Measurements from ENCODE around the gene BAG5.

The BAG5 gene

DNA sequence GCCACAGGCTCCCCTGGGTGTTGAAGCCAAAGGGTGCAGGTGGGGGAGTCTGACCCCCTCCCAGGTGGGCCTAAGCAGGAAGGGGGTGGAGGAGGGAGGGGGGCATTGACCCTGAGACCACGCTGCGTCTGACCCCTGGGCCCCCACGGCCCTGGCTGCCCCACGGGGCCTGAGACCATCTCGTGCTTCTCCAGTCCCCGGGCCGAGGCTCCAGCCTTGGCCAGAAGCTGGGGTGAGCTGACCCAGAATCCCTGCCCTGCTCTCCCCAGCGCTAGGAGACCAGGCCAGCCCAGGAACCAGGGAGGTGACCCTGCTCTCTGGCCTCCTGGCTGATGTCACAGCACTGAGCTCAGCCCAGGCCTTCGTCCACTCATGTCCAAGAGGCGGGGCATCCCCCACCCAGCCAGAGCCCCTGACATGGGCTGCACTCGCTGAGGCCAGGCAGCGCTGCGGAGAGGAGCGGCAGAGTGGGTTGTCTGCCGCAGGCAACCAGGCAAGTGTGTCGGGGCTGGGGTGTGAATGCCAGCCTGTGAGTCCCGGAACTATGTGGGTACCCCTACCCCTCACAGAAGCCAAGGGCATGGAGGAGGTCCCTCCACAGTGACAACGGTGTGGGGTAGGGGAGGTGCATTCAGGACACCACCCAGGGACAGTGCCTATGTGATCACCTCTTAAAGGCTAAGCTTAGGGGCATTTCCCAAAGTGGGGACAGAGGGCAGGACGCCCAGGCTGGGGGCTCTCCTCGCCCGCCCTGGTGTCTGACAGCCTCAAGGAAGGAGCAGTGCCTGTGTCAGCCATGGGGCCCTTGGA lies 27.2 kb downstream of the BAG5 start:
- Mint-ChIP-seq H3K4me1 (peaks cover 17% of the 10 kb centered on the region), H3K9me3 (no peaks in the 10 kb centered on the region), H3K27ac (no peak overlapping the region), H3K36me3 (peaks cover 15% of the 10 kb centered on the region), H3K4me3 (no peak overlapping the region), H3K27me3 (no peaks in the 10 kb centered on the region)
- ATAC-seq: no peak

DNA sequence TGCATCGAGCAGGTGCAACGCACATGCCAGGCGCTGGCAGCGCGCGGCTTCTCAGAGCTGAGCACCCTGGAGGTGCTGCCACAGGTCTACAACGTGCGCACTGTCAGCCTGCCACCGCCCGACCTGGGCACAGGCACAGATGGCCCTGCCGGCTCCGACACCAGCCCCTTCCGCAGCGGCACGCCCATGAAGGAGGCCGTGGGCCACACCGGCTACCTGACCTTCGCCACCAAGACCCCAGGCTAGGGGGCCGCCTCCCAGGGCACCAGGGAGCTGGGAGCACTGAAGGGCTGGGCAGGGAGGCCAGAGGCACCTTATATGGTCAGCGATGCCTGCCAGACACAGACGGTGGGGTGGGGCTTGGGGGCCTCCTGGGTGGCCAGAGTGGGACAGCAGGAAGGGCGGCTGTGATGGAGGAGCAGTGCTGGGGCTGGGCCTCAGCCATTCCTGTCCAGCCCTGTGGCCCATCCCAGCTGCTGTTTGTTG lies 27.8 kb downstream of the BAG5 start:
- H3K9me3 Mint-ChIP-seq: no peaks in the 10 kb centered on the region
- H3K27ac Mint-ChIP-seq: no peak overlapping the region
- ATAC-seq: no peak
- no peaks in the 10 kb centered on the region for H3K27me3 Mint-ChIP-seq
- peaks cover 15% of the 10 kb centered on the region for H3K36me3 Mint-ChIP-seq
- H3K4me3 Mint-ChIP-seq: no peak overlapping the region
- peaks cover 24% of the 10 kb centered on the region for H3K4me1 Mint-ChIP-seq

GRCh38 chr14:103533999-103534575 lies 28.4 kb downstream of the BAG5 start:
- Mint-ChIP-seq H3K27me3 (no peaks in the 10 kb centered on the region), H3K27ac (no peak overlapping the region), H3K4me1 (peaks cover 28% of the 10 kb centered on the region), H3K4me3 (no peak overlapping the region), H3K9me3 (no peaks in the 10 kb centered on the region), H3K36me3 (peaks cover 15% of the 10 kb centered on the region)
- ATAC-seq: no peak

DNA sequence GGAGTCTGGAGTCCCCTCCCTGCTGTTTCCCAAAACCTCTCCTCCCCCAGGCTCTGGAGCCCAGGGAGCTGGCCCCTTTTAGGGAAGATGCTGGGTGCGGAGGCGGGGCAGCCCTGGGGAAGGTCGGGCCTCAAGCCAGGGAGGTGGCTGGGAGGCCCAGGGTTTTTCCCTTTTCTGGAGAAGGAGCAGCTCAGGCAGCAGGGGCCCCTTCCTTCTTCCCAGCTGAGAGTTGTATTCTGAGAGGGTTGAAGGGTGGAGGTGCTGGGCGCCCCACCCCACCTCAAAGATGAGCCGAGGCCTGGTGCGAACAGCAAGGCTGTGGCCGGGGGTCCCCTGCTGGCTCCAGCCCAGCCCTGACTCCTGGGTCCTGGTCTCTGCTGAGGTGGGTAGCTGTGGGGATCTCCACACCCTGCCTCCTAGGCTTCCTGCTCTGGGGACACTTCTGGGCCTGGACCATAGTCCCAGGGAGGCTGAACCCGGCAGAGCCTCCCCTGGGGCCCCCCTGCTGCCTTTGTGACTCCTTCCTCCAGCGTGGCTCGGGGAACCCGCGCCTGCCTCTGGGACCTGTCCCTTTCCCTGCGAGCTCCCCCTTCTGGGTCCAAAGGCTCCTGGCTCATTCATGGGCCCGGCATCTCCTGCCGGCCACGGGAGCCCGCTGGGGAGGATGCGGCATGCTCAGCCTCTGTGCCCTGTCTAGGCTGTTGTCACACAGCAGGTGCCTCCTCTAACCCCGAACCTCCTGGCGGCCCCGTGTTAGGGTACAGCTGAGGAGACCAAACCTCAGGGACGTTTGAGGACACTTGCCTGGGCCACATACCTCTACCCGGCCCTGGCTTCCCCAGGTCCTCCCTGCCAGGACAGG lies 29.1 kb downstream of the BAG5 start:
- H3K4me3 Mint-ChIP-seq: no peak overlapping the region
- no peak for ATAC-seq
- peaks cover 33% of the 10 kb centered on the region for H3K4me1 Mint-ChIP-seq

DNA sequence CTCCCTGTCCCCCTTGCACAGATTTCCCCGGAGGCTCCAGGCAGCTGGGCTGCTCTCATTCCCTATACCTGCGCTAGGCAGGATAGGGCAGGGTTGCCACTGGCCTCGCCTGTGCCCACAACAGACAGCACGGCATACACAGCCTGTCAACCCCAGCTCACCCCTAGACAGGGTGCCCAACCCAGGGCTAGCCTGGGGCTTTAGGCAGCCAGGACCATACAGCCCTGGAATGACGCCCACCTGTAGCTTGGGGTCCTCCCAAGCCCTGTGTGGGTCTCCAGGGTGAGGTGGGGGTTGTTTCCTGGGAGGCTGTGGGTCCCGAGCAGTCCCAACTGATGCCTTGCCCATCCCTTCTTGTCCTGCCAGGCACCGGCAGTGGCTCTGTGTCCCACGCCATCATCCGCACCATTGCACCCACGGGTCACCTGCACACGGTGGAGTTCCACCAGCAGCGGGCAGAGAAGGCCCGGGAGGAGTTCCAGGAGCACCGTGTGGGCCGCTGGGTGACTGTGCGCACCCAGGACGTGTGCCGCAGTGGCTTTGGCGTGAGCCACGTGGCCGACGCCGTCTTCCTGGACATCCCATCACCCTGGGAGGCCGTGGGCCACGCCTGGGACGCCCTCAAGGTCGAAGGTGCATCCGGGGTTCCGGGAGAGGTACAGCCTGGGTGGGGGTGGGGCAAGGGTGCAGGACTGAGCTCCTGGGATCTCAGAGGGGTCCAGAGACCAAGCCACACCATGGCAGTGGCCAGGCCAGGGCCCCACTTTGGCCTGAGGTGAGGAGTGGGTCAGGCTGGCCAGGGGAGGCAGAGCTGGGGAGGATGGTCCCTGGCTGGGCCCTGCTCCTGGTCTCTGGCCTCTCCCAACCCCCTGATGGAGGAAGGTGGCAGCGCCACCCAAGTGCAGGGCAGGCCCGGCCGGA lies 30.0 kb downstream of the BAG5 start:
- Mint-ChIP-seq H3K36me3 (peaks cover 15% of the 10 kb centered on the region), H3K27ac (no peak overlapping the region), H3K4me3 (no peak overlapping the region)

More for the DNA sequence above, 29.1 kb downstream of the BAG5 start:
- no peaks in the 10 kb centered on the region for H3K9me3 Mint-ChIP-seq
- no peaks in the 10 kb centered on the region for H3K27me3 Mint-ChIP-seq
- no peak overlapping the region for H3K27ac Mint-ChIP-seq
- H3K36me3 Mint-ChIP-seq: peaks cover 15% of the 10 kb centered on the region

DNA sequence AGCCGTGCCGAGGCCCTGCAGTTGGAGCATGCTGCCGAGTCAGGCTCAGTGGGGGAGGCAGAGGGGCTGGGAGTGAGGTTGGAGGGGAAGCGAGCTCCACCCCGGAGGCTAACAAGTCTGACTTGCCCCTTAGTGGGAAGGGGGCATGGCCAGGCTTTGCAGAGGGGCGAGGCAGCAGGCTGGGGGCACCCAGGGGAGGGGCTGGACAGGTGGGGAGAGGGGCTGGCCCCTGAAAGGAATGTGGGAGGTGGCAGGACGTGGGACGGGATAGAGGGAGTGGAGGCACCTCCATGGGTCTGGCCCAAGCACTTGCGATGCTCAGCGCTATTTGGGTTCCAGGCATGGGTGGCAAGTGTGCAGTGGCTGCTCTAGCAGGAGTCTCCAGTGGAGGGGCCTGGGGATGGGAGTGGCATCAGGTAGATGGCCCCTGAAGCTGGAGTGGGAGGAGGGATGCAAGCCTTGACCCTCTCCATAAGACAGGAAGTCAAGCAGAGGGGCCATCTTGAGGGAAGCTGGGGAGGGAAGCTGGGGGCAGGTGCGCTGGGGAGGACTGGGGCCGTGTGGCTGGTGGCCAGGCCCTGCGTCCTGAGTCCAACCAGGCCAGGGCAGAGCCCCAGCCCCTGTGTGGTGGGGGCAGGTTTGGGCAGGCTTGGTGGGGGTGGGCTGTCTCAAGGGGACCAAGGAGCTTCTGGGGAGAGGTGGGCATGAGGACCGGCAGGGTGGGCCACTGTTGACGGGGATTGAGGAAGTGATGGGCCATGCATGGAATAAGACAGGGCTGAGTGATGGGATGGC lies 30.8 kb downstream of the BAG5 start:
- peaks cover 10% of the 10 kb centered on the region for H3K36me3 Mint-ChIP-seq
- no peak for ATAC-seq
- no peak overlapping the region for H3K4me3 Mint-ChIP-seq
- no peaks in the 10 kb centered on the region for H3K9me3 Mint-ChIP-seq
- H3K4me1 Mint-ChIP-seq: peaks cover 51% of the 10 kb centered on the region
- peak overlapping the region; percentile 39 for H3K27ac Mint-ChIP-seq
- no peaks in the 10 kb centered on the region for H3K27me3 Mint-ChIP-seq

More for the DNA sequence above, 30.0 kb downstream of the BAG5 start:
- Mint-ChIP-seq H3K9me3 (no peaks in the 10 kb centered on the region), H3K27me3 (no peaks in the 10 kb centered on the region), H3K4me1 (peaks cover 42% of the 10 kb centered on the region)
- ATAC-seq: no peak

- no peak overlapping the region for H3K4me3 Mint-ChIP-seq
- H3K27me3 Mint-ChIP-seq: no peaks in the 10 kb centered on the region
- H3K27ac Mint-ChIP-seq: peak overlapping the region; percentile 39
- ATAC-seq: no peak
- peaks cover 10% of the 10 kb centered on the region for H3K36me3 Mint-ChIP-seq
- no peaks in the 10 kb centered on the region for H3K9me3 Mint-ChIP-seq
- H3K4me1 Mint-ChIP-seq: peaks cover 59% of the 10 kb centered on the region
Measured at GRCh38 chr14:103530831-103531230, 31.6 kb downstream of the BAG5 start.

DNA sequence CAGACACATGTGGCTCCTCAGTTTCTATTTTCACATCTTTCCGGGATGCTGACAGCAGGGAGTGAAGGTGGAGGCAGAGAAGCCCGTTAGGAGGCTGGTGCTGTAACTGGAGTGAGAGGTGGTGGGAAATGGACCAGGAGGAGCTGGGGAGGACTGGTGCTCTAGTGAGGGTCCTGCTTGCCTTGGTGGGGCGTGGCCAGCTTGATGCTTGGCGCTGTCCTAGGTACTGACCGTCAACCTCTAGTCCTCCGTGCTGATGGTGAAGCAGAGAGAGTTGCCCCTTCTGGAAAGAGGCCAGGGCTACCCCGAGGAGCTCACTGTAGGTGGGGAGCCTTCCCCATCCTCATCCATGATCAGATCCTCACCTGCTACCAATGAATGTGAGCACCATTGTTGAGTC lies 32.1 kb downstream of the BAG5 start:
- ATAC-seq: no peak
- Mint-ChIP-seq H3K27me3 (no peaks in the 10 kb centered on the region), H3K9me3 (no peaks in the 10 kb centered on the region), H3K36me3 (peaks cover 10% of the 10 kb centered on the region), H3K4me3 (peak overlapping the region; percentile 98), H3K27ac (peak overlapping the region; percentile 84), H3K4me1 (peaks cover 63% of the 10 kb centered on the region)

- H3K4me3 Mint-ChIP-seq: peak overlapping the region; percentile 98
- H3K4me1 Mint-ChIP-seq: peaks cover 69% of the 10 kb centered on the region
- peak overlapping the region; percentile 84 for H3K27ac Mint-ChIP-seq
- no peak for ATAC-seq
- no peaks in the 10 kb centered on the region for H3K27me3 Mint-ChIP-seq
- H3K9me3 Mint-ChIP-seq: no peaks in the 10 kb centered on the region
- peaks cover 10% of the 10 kb centered on the region for H3K36me3 Mint-ChIP-seq
Measured at GRCh38 chr14:103529383-103530365, 32.8 kb downstream of the BAG5 start.

DNA sequence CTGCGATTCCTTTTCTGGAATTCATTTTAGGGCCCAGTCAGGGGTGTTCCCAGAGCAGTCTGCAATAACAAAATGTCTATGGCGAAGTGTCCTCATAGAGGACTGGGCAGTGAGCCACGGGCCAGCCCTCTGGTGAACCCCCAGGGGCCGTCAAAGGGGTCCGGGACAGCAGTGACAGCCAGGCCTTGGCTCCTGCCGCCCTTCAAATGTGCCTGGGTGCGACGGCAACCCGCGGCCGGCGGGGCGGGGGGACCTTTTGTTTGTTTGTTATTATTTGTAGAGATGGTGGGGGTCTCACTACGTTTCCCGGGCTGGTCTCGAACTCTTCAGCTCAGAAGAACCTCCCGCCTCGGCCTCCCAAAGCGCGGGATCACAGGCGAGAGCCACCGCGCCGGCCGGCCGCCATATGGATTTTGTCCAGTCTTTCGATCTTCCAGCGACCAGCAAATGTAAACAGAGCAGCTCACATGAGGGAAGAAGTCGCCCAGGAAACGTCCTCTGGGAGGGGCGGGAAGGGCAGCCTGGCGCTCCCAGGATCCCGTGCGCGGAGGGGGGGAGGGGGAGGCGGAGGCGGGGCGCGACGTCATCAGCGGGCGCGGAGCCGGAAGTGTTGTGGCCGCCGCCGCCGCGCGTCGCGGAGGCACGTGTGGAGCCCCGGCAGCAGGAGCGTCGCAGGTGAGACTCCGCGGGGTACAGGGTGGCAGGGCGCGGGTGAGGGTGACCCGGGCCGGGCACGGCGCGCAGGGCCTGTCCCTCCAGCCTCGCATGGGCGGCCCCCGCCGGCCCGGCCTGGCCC lies 33.7 kb downstream of the BAG5 start, which contains the start of gene TRMT61A:
Gene TRMT61A, plus strand, starts transcription at position 610 of the 796 bp plus-strand sequence. CDS start 783 bp downstream, outside the sequence.
- peaks cover 69% of the 10 kb centered on the region for H3K4me1 Mint-ChIP-seq
- peak within 1 kb of the TSS; percentile 98 for H3K4me3 Mint-ChIP-seq
- ATAC-seq: peak; percentile 60
- H3K27ac Mint-ChIP-seq: peak within 1 kb of the TSS; percentile 84
- H3K27me3 Mint-ChIP-seq: no peaks in the 10 kb centered on the region
- no peaks in the 10 kb centered on the region for H3K9me3 Mint-ChIP-seq
- peaks cover 10% of the 10 kb centered on the region for H3K36me3 Mint-ChIP-seq

- Mint-ChIP-seq H3K4me3 (peak overlapping the region; percentile 98), H3K4me1 (peaks cover 69% of the 10 kb centered on the region), H3K9me3 (no peaks in the 10 kb centered on the region), H3K27ac (peak overlapping the region; percentile 84), H3K27me3 (no peaks in the 10 kb centered on the region), H3K36me3 (peaks cover 10% of the 10 kb centered on the region)
- ATAC-seq: no peak
Measured at GRCh38 chr14:103528146-103528586, 34.3 kb downstream of the BAG5 start.

Measured in stimulated activated memory B cell treated with anti-CD40 and anti-IgM and Interleukin-4, amounts not matched to agents 10 μg/mL and 1 μg/mL and 100 μg/mL, for 72 hours (primary cell).